ENCODE results near the gene ZDHHC9. TPM values are rescaled to one million over a fixed set of nuclear protein-coding genes. Genes with fewer than 3 reads are reported as not detected.

ZDHHC9 gene
- total RNA-seq, 4 donors from 2014 or later, result 16.5 to 78.3 (median 60.6) TPM

- H3K36me3 ChIP-seq, result peaks cover 0 to 8% (median 0%) of the 10 kb centered on the region in 3 donors
- no peak overlapping the region for H3K4me3 ChIP-seq
- TF ChIP-seq CTCF (IDR thresholded peaks at IDR 0.05), result no peak
- no peak overlapping the region for H3K27ac ChIP-seq
- H3K9me3 ChIP-seq, result no peaks in the 10 kb centered on the region
- H3K27me3 ChIP-seq, result no peaks in the 10 kb centered on the region
- no peaks in the 10 kb centered on the region for H3K4me1 ChIP-seq
- no peak for DNase-seq
Measured at GRCh38 chrX:129824620-129825019, 19.1 kb downstream of the ZDHHC9 start.

- TF ChIP-seq CTCF (IDR thresholded peaks at IDR 0.05) (no peak), POLR2A (IDR thresholded peaks at IDR 0.05) (no peak)
- no peaks in the 10 kb centered on the region for H3K9me3 ChIP-seq
- no peaks in the 10 kb centered on the region for H3K4me1 ChIP-seq
- no peaks in the 10 kb centered on the region for H3K27me3 ChIP-seq
- no peak overlapping the region for H3K4me3 ChIP-seq
- peaks cover 0 to 8% (median 0%) of the 10 kb centered on the region in 3 donors for H3K36me3 ChIP-seq
- H3K27ac ChIP-seq, result no peak overlapping the region
- DNase-seq, result no peak
Measured at GRCh38 chrX:129823522-129823921, 20.2 kb downstream of the ZDHHC9 start.

- Histone ChIP-seq H3K27ac (no peak overlapping the region), H3K9me3 (no peaks in the 10 kb centered on the region), H3K27me3 (no peaks in the 10 kb centered on the region), H3K4me3 (no peak overlapping the region), H3K4me1 (no peaks in the 10 kb centered on the region), H3K36me3 (peaks cover 0 to 8% (median 0%) of the 10 kb centered on the region in 3 donors)
- DNase-seq, result peak in 2 of 3 donors; percentile 61 to 80
- TF ChIP-seq CTCF (IDR thresholded peaks at IDR 0.05) (peak; percentile 43 to 62 (median 53)), POLR2A (IDR thresholded peaks at IDR 0.05) (no peak)
Measured at GRCh38 chrX:129823115-129823514, 20.6 kb downstream of the ZDHHC9 start.

- DNase-seq, result no peak
- no peak overlapping the region for H3K4me3 ChIP-seq
- H3K27ac ChIP-seq, result no peak overlapping the region
- no peaks in the 10 kb centered on the region for H3K4me1 ChIP-seq
- no peaks in the 10 kb centered on the region for H3K9me3 ChIP-seq
- TF ChIP-seq CTCF (IDR thresholded peaks at IDR 0.05), result no peak
- TF ChIP-seq POLR2A (IDR thresholded peaks at IDR 0.05), result no peak
- no peaks in the 10 kb centered on the region for H3K27me3 ChIP-seq
- H3K36me3 ChIP-seq, result peaks cover 0 to 5% (median 0%) of the 10 kb centered on the region in 3 donors
Measured at GRCh38 chrX:129818123-129818522, 25.6 kb downstream of the ZDHHC9 start.

GRCh38 chrX:129813662-129814368 is 29.9 kb downstream of the ZDHHC9 start:
- Histone ChIP-seq H3K4me3 (no peak overlapping the region), H3K9me3 (no peaks in the 10 kb centered on the region), H3K27me3 (no peaks in the 10 kb centered on the region), H3K36me3 (peaks cover 0 to 8% (median 0%) of the 10 kb centered on the region in 3 donors), H3K27ac (no peak overlapping the region), H3K4me1 (no peaks in the 10 kb centered on the region)
- TF ChIP-seq CTCF (IDR thresholded peaks at IDR 0.05), result no peak
- TF ChIP-seq POLR2A (IDR thresholded peaks at IDR 0.05), result no peak
- DNase-seq, result no peak

Measured in Peyer's patch (tissue), 4 donors.